Neural cell (in vitro differentiated cells): Measurements from ENCODE around the gene MAB21L3. TPM values are rescaled to one million over a fixed set of nuclear protein-coding genes. Genes with fewer than 3 reads are reported as not detected.

ENCODE experiments used
- H2AFZ ChIP-seq: fragments of 200-600, 300-800 bp; sonication (generic), shearing (Covaris generic); 2 replicates; pipeline ENCODE4 v1.6.0; 2014; ENCODE audit warnings: low read depth, mild to moderate bottlenecking, antibody characterized with exemption, low read length, moderate library complexity
- H3F3A ChIP-seq: fragments of 200-600 bp; shearing (Covaris generic); 2 replicates; pipeline ENCODE4 v1.6.1; 2016; ENCODE audit warnings: mild to moderate bottlenecking, moderate library complexity, mixed read lengths, antibody characterized with exemption, low read length; ENCODE audit not compliant: insufficient read depth, poor library complexity, severe bottlenecking
- H3K27ac ChIP-seq: fragments of 200-600, 300-800 bp; sonication (generic), shearing (Covaris generic); 2 replicates; pipeline ENCODE4 v1.5.1; 2014; ENCODE audit warnings: mild to moderate bottlenecking, low read length, moderate library complexity
- H3K27me3 ChIP-seq: fragments of 300-800, 200-600 bp; sonication (generic), shearing (Covaris generic); 2 replicates; pipeline ENCODE4 v1.6.0; 2014; ENCODE audit warnings: mild to moderate bottlenecking, low read depth, low read length, moderate library complexity; ENCODE audit not compliant: insufficient read depth
- H3K36me3 ChIP-seq: fragments of 300-800, 200-600 bp; sonication (generic), shearing (Covaris generic); 2 replicates; pipeline ENCODE4 v1.5.1; 2014; ENCODE audit warnings: mild to moderate bottlenecking, antibody characterized with exemption, low read length, moderate library complexity; ENCODE audit not compliant: insufficient read depth
- H3K4me2 ChIP-seq: fragments of 300-800, 200-600 bp; sonication (generic), shearing (Covaris generic); 2 replicates; pipeline ENCODE4 v1.6.0; 2014; ENCODE audit warnings: mild to moderate bottlenecking, low read length
- H3K4me3 ChIP-seq: fragments of 300-800, 200-600 bp; sonication (generic), shearing (Covaris generic); 2 replicates; pipeline ENCODE4 v1.5.1; 2014; ENCODE audit warnings: mild to moderate bottlenecking, low read length, moderate library complexity
- H3K79me2 ChIP-seq: fragments of 200-600 bp; shearing (Covaris generic); replicated peaks from 2 replicates; pipeline ENCODE4 v1.6.0; 2014; ENCODE audit warnings: mild to moderate bottlenecking, low read length, moderate library complexity; ENCODE audit not compliant: insufficient read depth
- H3K9ac ChIP-seq: fragments of 300-800, 200-600 bp; sonication (generic), shearing (Covaris generic); 2 replicates; pipeline ENCODE4 v1.6.1; 2016; ENCODE audit warnings: mild to moderate bottlenecking, low read length, mixed read lengths
- H3K9me2 ChIP-seq: fragments of 200-600 bp; shearing (Covaris generic); 2 replicates; pipeline ENCODE4 v1.6.1; 2016; ENCODE audit warnings: mild to moderate bottlenecking, low read length, mixed read lengths; ENCODE audit not compliant: insufficient read depth
- H3K9me3 ChIP-seq: fragments of 200-600, 300-800 bp; sonication (generic), shearing (Covaris generic); 2 replicates; pipeline ENCODE4 v1.6.1; 2016; ENCODE audit warnings: mild to moderate bottlenecking, mixed run types, low read length, moderate library complexity, mixed read lengths
- H4K20me1 ChIP-seq: fragments of 200-600 bp; shearing (Covaris generic); 2 replicates; pipeline ENCODE4 v1.6.1; 2016; ENCODE audit warnings: mild to moderate bottlenecking, mixed run types; ENCODE audit not compliant: insufficient read depth
- EP300 ChIP-seq: fragments of 450-650 bp; conservative IDR thresholded peaks from 2 replicates; pipeline ENCODE4 v1.6.1; 2014; ENCODE audit warnings: antibody characterized with exemption, mild to moderate bottlenecking, moderate library complexity; ENCODE audit not compliant: poor library complexity, severe bottlenecking
- EZH2 ChIP-seq: fragments of 200-600, 300-800 bp; shearing (Covaris generic), sonication (generic); IDR thresholded peaks from 2 replicates; pipeline ENCODE4 v1.6.1; 2014; ENCODE audit warnings: antibody characterized with exemption, low read length, borderline replicate concordance, mild to moderate bottlenecking; ENCODE audit not compliant: insufficient read depth, poor library complexity, severe bottlenecking
- MXI1 ChIP-seq: fragments of 450-650 bp; conservative IDR thresholded peaks from 2 replicates; pipeline ENCODE4 v1.6.1; 2014; ENCODE audit warnings: antibody characterized with exemption, mild to moderate bottlenecking; ENCODE audit not compliant: poor library complexity, severe bottlenecking
- POLR2AphosphoS5 ChIP-seq: IDR thresholded peaks from 2 replicates; pipeline ENCODE4 v1.6.1; 2012
- RAD21 ChIP-seq: fragments of 450-650 bp; conservative IDR thresholded peaks from 2 replicates; pipeline ENCODE4 v1.6.1; 2014; ENCODE audit warnings: antibody characterized with exemption, mild to moderate bottlenecking, moderate library complexity
- SMC3 ChIP-seq: fragments of 450-650 bp; conservative IDR thresholded peaks from 2 replicates; pipeline ENCODE4 v1.6.1; 2014; ENCODE audit warnings: antibody characterized with exemption, mild to moderate bottlenecking, moderate library complexity; ENCODE audit not compliant: poor library complexity
- TAF1 ChIP-seq: IDR thresholded peaks from 2 replicates; pipeline ENCODE4 v1.6.1; 2012; ENCODE audit warnings: low read depth
- polyA plus RNA-seq: library from polyadenylated mRNA; depleted of rRNA; stranded (reverse); fragments of >200 nt; gene quantifications from 2 replicates; pipeline ENCODE4 v1.2.3, GENCODE V29; 2014
- TF ChIP-seq, protein P1 (sequence below): fragments of 450-650 bp; IDR thresholded peaks from 2 replicates; pipeline ENCODE4 v1.5.1; 2014; ENCODE audit warnings: antibody characterized with exemption, mild to moderate bottlenecking, moderate library complexity; ENCODE audit not compliant: poor library complexity, severe bottlenecking
- TF ChIP-seq, protein P2 (sequence below): IDR thresholded peaks from 2 replicates; pipeline ENCODE4 v1.6.1; 2012; ENCODE audit warnings: borderline replicate concordance

The MAB21L3 gene
- polyA plus RNA-seq, 1 donor from 2014 or later = not detected

DNA sequence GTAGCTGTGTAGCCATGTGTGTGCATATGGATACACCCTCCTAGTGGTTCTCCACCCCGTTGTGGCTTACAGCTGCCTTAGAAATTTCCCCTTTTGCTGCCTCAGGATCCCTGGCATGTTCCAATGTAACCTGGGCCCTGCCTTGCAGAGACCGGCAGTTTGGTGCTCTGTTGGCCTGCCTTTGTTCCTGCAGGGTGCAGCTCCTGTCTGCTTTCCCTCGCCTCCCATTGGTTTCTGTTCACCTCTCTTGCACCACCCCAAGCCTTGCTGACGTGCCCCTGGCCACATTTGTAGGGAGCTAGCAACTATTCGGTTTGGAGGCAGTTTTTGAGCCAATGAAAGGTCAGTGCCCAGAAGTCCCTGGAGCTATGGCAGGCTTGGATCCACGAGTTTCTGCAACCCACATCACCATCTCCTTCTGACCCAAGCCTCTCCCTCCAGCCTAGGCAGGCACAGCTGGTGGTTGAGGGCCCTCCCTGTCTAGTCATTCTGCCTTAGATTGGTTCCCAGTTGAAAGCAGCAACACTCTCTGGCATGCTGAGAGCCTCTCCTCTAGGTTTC, 54.9 kb downstream of the MAB21L3 start:
- Histone ChIP-seq H3F3A (no peaks in the 10 kb centered on the region), H3K27me3 (peaks cover 9% of the 10 kb centered on the region), H3K4me2 (no peak overlapping the region), H2AFZ (no peak overlapping the region), H3K9me2 (no peaks in the 10 kb centered on the region), H3K79me2 (no peaks in the 10 kb centered on the region), H3K36me3 (no peaks in the 10 kb centered on the region), H3K27ac (no peak overlapping the region), H3K9me3 (no peaks in the 10 kb centered on the region), H4K20me1 (no peaks in the 10 kb centered on the region), H3K4me3 (no peak overlapping the region), H3K9ac (no peak overlapping the region)
- TF ChIP-seq TAF1 (no peak), SMC3 (no peak), EP300 (no peak)
- TF ChIP-seq, protein P1, sequence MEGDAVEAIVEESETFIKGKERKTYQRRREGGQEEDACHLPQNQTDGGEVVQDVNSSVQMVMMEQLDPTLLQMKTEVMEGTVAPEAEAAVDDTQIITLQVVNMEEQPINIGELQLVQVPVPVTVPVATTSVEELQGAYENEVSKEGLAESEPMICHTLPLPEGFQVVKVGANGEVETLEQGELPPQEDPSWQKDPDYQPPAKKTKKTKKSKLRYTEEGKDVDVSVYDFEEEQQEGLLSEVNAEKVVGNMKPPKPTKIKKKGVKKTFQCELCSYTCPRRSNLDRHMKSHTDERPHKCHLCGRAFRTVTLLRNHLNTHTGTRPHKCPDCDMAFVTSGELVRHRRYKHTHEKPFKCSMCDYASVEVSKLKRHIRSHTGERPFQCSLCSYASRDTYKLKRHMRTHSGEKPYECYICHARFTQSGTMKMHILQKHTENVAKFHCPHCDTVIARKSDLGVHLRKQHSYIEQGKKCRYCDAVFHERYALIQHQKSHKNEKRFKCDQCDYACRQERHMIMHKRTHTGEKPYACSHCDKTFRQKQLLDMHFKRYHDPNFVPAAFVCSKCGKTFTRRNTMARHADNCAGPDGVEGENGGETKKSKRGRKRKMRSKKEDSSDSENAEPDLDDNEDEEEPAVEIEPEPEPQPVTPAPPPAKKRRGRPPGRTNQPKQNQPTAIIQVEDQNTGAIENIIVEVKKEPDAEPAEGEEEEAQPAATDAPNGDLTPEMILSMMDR = no peak

DNA sequence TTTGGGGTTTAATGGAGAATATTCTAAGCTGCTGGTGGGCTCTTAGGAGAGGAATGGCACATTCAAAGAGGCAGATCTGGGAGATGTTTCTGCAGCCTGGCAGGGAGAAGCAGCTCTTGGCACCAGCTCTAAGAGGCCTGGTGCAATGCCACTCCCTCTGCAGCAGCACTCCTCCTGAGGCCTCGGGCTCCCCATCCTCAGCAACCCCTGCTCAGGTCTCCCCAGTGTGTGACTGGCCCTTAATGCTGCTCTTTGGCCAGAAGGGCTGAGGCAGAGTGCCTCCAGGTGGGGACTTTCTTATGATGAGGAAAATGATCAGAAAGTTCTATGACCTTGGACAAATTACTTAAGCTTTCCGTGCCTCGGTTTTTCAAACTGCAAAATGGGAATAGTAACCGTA, 55.5 kb downstream of the MAB21L3 start:
- Histone ChIP-seq H3K79me2 (no peaks in the 10 kb centered on the region), H3K27me3 (peaks cover 9% of the 10 kb centered on the region), H3K9me2 (no peaks in the 10 kb centered on the region), H4K20me1 (no peaks in the 10 kb centered on the region), H3K4me2 (no peak overlapping the region), H3K4me3 (no peak overlapping the region), H2AFZ (no peak overlapping the region), H3F3A (no peaks in the 10 kb centered on the region), H3K9me3 (no peaks in the 10 kb centered on the region), H3K27ac (no peak overlapping the region), H3K9ac (no peak overlapping the region), H3K36me3 (no peaks in the 10 kb centered on the region)
- TF ChIP-seq, protein P2, sequence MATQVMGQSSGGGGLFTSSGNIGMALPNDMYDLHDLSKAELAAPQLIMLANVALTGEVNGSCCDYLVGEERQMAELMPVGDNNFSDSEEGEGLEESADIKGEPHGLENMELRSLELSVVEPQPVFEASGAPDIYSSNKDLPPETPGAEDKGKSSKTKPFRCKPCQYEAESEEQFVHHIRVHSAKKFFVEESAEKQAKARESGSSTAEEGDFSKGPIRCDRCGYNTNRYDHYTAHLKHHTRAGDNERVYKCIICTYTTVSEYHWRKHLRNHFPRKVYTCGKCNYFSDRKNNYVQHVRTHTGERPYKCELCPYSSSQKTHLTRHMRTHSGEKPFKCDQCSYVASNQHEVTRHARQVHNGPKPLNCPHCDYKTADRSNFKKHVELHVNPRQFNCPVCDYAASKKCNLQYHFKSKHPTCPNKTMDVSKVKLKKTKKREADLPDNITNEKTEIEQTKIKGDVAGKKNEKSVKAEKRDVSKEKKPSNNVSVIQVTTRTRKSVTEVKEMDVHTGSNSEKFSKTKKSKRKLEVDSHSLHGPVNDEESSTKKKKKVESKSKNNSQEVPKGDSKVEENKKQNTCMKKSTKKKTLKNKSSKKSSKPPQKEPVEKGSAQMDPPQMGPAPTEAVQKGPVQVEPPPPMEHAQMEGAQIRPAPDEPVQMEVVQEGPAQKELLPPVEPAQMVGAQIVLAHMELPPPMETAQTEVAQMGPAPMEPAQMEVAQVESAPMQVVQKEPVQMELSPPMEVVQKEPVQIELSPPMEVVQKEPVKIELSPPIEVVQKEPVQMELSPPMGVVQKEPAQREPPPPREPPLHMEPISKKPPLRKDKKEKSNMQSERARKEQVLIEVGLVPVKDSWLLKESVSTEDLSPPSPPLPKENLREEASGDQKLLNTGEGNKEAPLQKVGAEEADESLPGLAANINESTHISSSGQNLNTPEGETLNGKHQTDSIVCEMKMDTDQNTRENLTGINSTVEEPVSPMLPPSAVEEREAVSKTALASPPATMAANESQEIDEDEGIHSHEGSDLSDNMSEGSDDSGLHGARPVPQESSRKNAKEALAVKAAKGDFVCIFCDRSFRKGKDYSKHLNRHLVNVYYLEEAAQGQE = no peak
- TF ChIP-seq EZH2 (no peak), TAF1 (no peak), EP300 (no peak), POLR2AphosphoS5 (no peak), SMC3 (no peak), RAD21 (no peak), MXI1 (no peak)
- TF ChIP-seq, protein P1 = no peak
